Measurements from ENCODE around the gene SLPI. TPM values are rescaled to one million over a fixed set of nuclear protein-coding genes. Genes with fewer than 3 reads are reported as not detected.

The SLPI gene
- total and polyA plus RNA-seq, 8 donors: 4.4 to 51.1 (median 26.7) TPM

DNA sequence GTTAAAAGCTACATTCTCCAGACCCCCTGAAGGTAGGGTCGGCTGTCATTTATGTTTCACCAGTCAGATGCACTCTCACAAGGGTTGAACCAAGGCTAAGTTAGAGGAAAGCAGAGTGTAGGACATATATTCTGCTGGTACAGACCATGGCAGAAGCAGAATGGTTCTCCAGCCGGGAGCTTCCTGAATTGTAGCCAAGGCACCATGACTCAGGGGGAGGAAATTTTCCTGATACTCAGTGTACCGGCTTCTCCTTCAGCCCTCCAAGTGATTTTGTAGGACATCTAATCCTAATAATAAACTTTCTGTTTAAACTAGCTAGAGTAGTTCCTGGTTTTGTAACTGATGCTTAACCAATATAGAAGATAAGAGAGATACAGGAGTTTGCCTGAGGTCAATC is 14.2 kb upstream of the SLPI start:
- Histone ChIP-seq H3K4me3 (no peak overlapping the region), H3K27ac (no peak overlapping the region), H3K27me3 (no peaks in the 10 kb centered on the region), H3K4me1 (no peaks in the 10 kb centered on the region), H3K36me3 (no peaks in the 10 kb centered on the region), H3K9me3 (no peaks in the 10 kb centered on the region)
- intact Hi-C loops (cut with DNase I): no loop called here
- TF ChIP-seq, protein P1, sequence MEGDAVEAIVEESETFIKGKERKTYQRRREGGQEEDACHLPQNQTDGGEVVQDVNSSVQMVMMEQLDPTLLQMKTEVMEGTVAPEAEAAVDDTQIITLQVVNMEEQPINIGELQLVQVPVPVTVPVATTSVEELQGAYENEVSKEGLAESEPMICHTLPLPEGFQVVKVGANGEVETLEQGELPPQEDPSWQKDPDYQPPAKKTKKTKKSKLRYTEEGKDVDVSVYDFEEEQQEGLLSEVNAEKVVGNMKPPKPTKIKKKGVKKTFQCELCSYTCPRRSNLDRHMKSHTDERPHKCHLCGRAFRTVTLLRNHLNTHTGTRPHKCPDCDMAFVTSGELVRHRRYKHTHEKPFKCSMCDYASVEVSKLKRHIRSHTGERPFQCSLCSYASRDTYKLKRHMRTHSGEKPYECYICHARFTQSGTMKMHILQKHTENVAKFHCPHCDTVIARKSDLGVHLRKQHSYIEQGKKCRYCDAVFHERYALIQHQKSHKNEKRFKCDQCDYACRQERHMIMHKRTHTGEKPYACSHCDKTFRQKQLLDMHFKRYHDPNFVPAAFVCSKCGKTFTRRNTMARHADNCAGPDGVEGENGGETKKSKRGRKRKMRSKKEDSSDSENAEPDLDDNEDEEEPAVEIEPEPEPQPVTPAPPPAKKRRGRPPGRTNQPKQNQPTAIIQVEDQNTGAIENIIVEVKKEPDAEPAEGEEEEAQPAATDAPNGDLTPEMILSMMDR (IDR thresholded peaks at IDR 0.05): no peak
- 65 to 71% methylated on average over 3 of the region's 3 CpGs for WGBS, 2 donors
- no peak for DNase-seq
- no peak for FAIRE-seq
- ATAC-seq: no peak

DNA sequence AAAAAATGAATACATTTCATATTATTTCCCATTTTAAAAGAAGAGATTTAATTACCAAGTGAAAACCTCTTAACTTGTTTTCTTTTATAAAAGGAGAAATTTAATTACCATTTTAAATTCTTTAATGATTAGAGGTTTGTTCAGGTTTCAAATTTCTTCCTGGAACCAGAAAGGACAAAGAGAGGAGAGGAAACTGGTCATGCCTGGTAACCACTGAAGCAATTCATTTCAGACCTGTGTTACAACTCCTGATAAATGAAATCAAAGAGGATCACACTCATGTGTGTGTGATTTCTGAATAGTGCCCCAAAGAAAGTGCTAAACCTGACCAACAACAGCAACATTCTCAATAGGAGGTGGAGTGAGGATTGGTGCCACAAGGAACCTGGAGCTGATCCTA is 12.6 kb upstream of the SLPI start:
- Histone ChIP-seq H3K4me1 (no peaks in the 10 kb centered on the region), H3K4me3 (no peak overlapping the region), H3K36me3 (no peaks in the 10 kb centered on the region), H3K9me3 (no peaks in the 10 kb centered on the region), H3K27me3 (no peaks in the 10 kb centered on the region), H3K27ac (no peak overlapping the region)
- DNase-seq: no peak
- ATAC-seq: no peak
- no peak for FAIRE-seq
- TF ChIP-seq, protein P1 (IDR thresholded peaks at IDR 0.05): no peak
- intact Hi-C loops (cut with DNase I): no loop called here

DNA sequence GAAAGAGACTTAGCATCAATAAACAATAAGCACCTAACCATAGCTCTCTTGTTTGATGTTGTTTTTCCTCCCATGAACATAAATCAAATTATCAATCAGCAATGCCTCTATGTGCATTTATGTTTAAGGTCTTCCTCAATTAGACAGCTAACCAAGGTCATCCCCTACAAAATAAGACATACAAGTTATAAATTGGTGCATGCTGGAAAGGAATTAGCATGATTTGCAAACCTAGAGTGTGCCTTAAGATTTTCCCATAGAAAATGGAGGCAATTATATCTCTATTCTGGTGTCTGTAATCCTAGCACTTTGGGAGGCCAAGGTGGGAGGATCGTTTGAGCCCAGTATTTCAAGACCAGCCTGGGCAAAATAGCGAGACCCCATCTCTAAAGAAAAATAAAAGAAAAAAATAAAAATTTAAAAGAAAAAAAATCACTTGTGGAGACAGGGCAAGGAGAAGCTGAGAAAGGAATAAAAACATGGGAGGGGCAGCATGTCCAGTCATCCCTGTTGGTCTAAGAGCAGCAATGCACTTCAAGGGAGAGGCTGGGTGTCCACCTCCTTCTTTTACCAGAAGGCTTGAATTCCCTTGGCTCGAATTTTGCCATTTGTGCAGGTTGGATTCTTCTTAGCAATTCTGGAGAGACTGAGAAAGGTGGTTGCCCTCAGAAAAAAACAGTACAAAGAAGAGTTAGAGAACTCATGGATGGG is 9.3 kb upstream of the SLPI start:
- WGBS, 2 donors: 61 to 69% methylated on average over 3 of the region's 3 CpGs
- no peak for FAIRE-seq
- H3K4me3 ChIP-seq: no peak overlapping the region
- intact Hi-C loops (cut with DNase I): no loop called here
- no peak for DNase-seq
- H3K27ac ChIP-seq: no peak overlapping the region
- no peaks in the 10 kb centered on the region for H3K27me3 ChIP-seq
- no peak for ATAC-seq
- H3K4me1 ChIP-seq: no peaks in the 10 kb centered on the region
- TF ChIP-seq, protein P1 (IDR thresholded peaks at IDR 0.05): no peak
- no peaks in the 10 kb centered on the region for H3K9me3 ChIP-seq
- no peaks in the 10 kb centered on the region for H3K36me3 ChIP-seq

DNA sequence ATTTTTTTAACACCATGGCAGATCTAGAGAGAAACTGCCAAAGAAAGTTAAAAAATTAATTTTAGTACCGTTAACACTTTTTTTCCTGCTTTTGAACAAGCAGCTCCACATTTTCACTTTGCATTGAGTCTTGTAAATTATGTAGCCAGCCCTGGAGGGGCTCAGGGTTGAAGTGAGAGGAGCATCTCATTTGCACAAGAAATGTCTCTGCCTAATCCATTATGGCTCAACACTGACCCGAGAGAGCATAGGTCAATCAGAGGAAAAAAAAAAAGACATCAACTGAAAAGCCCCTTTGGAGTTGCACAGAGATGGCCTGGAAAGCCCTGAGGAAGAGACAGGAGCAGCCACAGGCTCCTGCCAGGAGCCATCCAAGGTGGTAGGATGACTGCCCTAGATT is 4.3 kb upstream of the SLPI start:
- 38 to 39% methylated on average over 2 of the region's 2 CpGs for WGBS, 2 donors
- Histone ChIP-seq H3K36me3 (no peaks in the 10 kb centered on the region), H3K4me1 (peaks cover 4 to 7% (median 5%) of the 10 kb centered on the region in 3 donors), H3K4me3 (no peak overlapping the region), H3K9me3 (no peaks in the 10 kb centered on the region), H3K27me3 (no peaks in the 10 kb centered on the region), H3K27ac (no peak overlapping the region)
- TF ChIP-seq, protein P1 (IDR thresholded peaks at IDR 0.05): no peak
- DNase-seq: no peak
- no peak for FAIRE-seq
- intact Hi-C loops (cut with DNase I): no loop called here
- ATAC-seq: no peak

DNA sequence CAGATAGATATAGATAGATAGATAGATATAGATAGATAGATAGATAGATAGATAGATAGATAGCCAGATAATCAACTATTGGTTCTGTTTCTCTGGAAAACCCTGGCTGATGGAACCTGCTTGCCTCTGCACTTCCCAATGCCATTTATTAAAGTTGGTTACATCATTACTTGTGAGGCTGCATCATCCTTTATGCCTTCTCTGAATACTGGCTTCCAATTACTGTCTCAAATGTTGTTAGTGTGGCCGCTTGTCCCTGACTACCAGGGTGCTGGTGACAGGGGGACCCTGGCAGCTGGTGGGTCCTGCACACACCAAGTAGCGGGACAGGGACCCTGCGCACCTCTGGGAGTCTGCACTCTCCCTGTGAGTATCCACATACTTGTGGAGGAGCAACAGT is 3.9 kb upstream of the SLPI start:
- H3K4me3 ChIP-seq: no peak overlapping the region
- H3K9me3 ChIP-seq: no peaks in the 10 kb centered on the region
- H3K27ac ChIP-seq: no peak overlapping the region
- no peak for FAIRE-seq
- intact Hi-C loops (cut with DNase I): no loop called here
- 87 to 91% methylated on average over 3 of the region's 3 CpGs for WGBS, 2 donors
- TF ChIP-seq, protein P1 (IDR thresholded peaks at IDR 0.05): no peak
- peaks cover 4 to 7% (median 5%) of the 10 kb centered on the region in 3 donors for H3K4me1 ChIP-seq
- H3K36me3 ChIP-seq: no peaks in the 10 kb centered on the region
- DNase-seq: no peak
- H3K27me3 ChIP-seq: no peaks in the 10 kb centered on the region
- no peak for ATAC-seq
